GM12878 (cell line): Measurements from ENCODE around the gene NFATC1. TPM values are rescaled to one million over a fixed set of nuclear protein-coding genes. Genes with fewer than 3 reads are reported as not detected.

Source experiments
- ATAC-seq: fragments of 200-7000 bp; cut with Tn5 transposase; 3 replicates; pipeline ENCODE4 v1.9.1; 2020; ENCODE audit warnings: mild to moderate bottlenecking, moderate library complexity
- BruUV-seq: library from RNA; stranded (reverse); fragments of 400-500 nt; replicated peaks from 2 replicates; lab custom pipeline; 2021; lab: Mats Ljungman, UMichigan
- CTCF ChIA-PET: fragments of 300-600 bp; sonication (Branson Sonifier 250); formaldehyde crosslinking; extraction: SDS; loops from one replicate; lab custom pipeline; 2021; ENCODE audit warnings: inconsistent platforms; lab: Yijun Ruan, JAX
- POLR2A ChIA-PET: fragments of 350-600 bp; formaldehyde crosslinking; extraction: SDS; loops from one replicate; lab custom pipeline; 2021; ENCODE audit warnings: inconsistent platforms; lab: Charles Lee
- RAD21 ChIA-PET: fragments of 300-600 bp; sonication (Branson Sonifier 250); formaldehyde crosslinking; loops from one replicate; lab custom pipeline; 2023; ENCODE audit warnings: antibody characterized with exemption; ENCODE audit not compliant: unreplicated experiment; lab: Charles Lee
- SMC1A ChIA-PET: fragments of 300-600 bp; sonication (Branson Sonifier 250); formaldehyde crosslinking; loops from one replicate; lab custom pipeline; 2023; ENCODE audit not compliant: unreplicated experiment, uncharacterized antibody; lab: Charles Lee
- DNase-seq: peaks from one replicate; pipeline ENCODE4 v3.0.0-alpha.2; 2011; ENCODE audit warnings: low read depth, low spot score
- FAIRE-seq: peaks from 3 replicates; lab custom pipeline; 2011; peaks lifted over from hg19 to GRCh38; lab: Jason Lieb, UNC
- H2AFZ ChIP-seq: 2 replicates; pipeline ENCODE4 v1.6.0; 2011; ENCODE audit warnings: low read depth, low read length, control low read depth; ENCODE audit not compliant: control insufficient read depth
- H3K27ac ChIP-seq: 2 replicates; pipeline ENCODE4 v1.5.1; 2011; ENCODE audit warnings: control low read depth; ENCODE audit not compliant: control insufficient read depth, insufficient read depth
- H3K27me3 ChIP-seq, 2 experiments: replicated peaks in 1 of 2; 2 replicates each; pipeline versions ENCODE4 v1.6.0 to v1.6.1; 2011; ENCODE audit warnings: low read length in 1 of 2; ENCODE audit not compliant: control insufficient read depth in 2 of 2, insufficient read depth in 2 of 2
- H3K36me3 ChIP-seq, 2 experiments: 2 replicates each; pipeline ENCODE4 v1.5.1; 2011; ENCODE audit warnings: low read length in 1 of 2; ENCODE audit not compliant: control insufficient read depth in 2 of 2, insufficient read depth in 2 of 2
- H3K4me1 ChIP-seq: 2 replicates; pipeline ENCODE4 v1.6.1; 2011; ENCODE audit warnings: mild to moderate bottlenecking, low read length, moderate library complexity, mixed read lengths; ENCODE audit not compliant: control insufficient read depth, insufficient read depth
- H3K4me2 ChIP-seq: 2 replicates; pipeline ENCODE4 v1.6.0; 2011; ENCODE audit warnings: control low read depth; ENCODE audit not compliant: control insufficient read depth, insufficient read depth
- H3K4me3 ChIP-seq: fragments of 200-600 bp; sonication (generic); 2 replicates; pipeline ENCODE4 v1.5.1; 2016
- H3K79me2 ChIP-seq: 2 replicates; pipeline ENCODE4 v1.6.0; 2011; ENCODE audit warnings: low read length; ENCODE audit not compliant: control insufficient read depth, insufficient read depth
- H3K9ac ChIP-seq: 2 replicates; pipeline ENCODE4 v1.8.0; 2011; ENCODE audit warnings: low read length, control low read depth, mixed read lengths; ENCODE audit not compliant: control insufficient read depth, insufficient read depth
- H3K9me3 ChIP-seq: replicated peaks from 3 replicates; pipeline ENCODE4 v1.5.1; 2011; ENCODE audit warnings: mild to moderate bottlenecking, low read length; ENCODE audit not compliant: control insufficient read depth, insufficient read depth
- H4K20me1 ChIP-seq: 2 replicates; pipeline ENCODE4 v1.6.0; 2011; ENCODE audit not compliant: control insufficient read depth, insufficient read depth
- ASH2L ChIP-seq: fragments of 300-600, 200-600 bp; sonication (generic); IDR thresholded peaks from 2 replicates; pipeline ENCODE4 v1.6.1; 2017; ENCODE audit warnings: low read depth, mild to moderate bottlenecking, borderline replicate concordance
- BACH1 ChIP-seq: fragments of 450-650 bp; IDR thresholded peaks from 2 replicates; pipeline ENCODE4 v1.6.1; 2017; ENCODE audit warnings: mild to moderate bottlenecking, borderline replicate concordance
- BCL3 ChIP-seq: IDR thresholded peaks from 2 replicates; pipeline ENCODE4 v1.6.1; 2011; ENCODE audit warnings: borderline replicate concordance, low read depth, mild to moderate bottlenecking, moderate library complexity, low read length; ENCODE audit not compliant: insufficient read depth, poor library complexity, severe bottlenecking
- CEBPB ChIP-seq, 2 experiments: fragments of 150-350 bp in 1 of 2; IDR thresholded peaks; 2 replicates each; pipeline ENCODE4 v1.6.1; 2012 to 2014; ENCODE audit warnings: low read depth in 2 of 2, low read length in 2 of 2, borderline replicate concordance in 1 of 2, inconsistent platforms in 1 of 2
- CTCF ChIP-seq, 3 experiments: IDR thresholded peaks in 2 of 3; conservative IDR thresholded peaks in 1 of 3; 2 replicates each; pipeline ENCODE4 v1.5.1; 2011; ENCODE audit warnings: low read depth in 3 of 3, low read length in 3 of 3, mild to moderate bottlenecking in 3 of 3, control low read depth in 2 of 3, moderate library complexity in 2 of 3, inconsistent platforms in 1 of 3, mixed read lengths in 1 of 3; ENCODE audit not compliant: control insufficient read depth in 2 of 3, insufficient read depth in 1 of 3; ENCODE audit errors: extremely low read depth in 1 of 3
- ESRRA ChIP-seq: IDR thresholded peaks from 2 replicates; pipeline ENCODE4 v1.6.1; 2012; ENCODE audit warnings: mild to moderate bottlenecking, low read length, improper control_type of control experiment
- HDAC2 ChIP-seq: fragments of 200-600 bp; sonication (generic); IDR thresholded peaks from 2 replicates; pipeline ENCODE4 v1.6.1; 2017
- KAT2A ChIP-seq: conservative IDR thresholded peaks from 2 replicates; pipeline ENCODE4 v1.6.1; 2011; ENCODE audit warnings: low read depth, low read length; ENCODE audit not compliant: control insufficient read depth
- MEF2B ChIP-seq: fragments of 450-650 bp; IDR thresholded peaks from 2 replicates; pipeline ENCODE4 v1.6.1; 2018; ENCODE audit warnings: mild to moderate bottlenecking, moderate library complexity; ENCODE audit not compliant: partially characterized antibody, poor library complexity, severe bottlenecking
- MTA3 ChIP-seq: IDR thresholded peaks from 2 replicates; pipeline ENCODE4 v1.6.1; 2012; ENCODE audit warnings: low read length, inconsistent platforms, borderline replicate concordance
- PAX5 ChIP-seq: IDR thresholded peaks from 2 replicates; pipeline ENCODE4 v1.6.1; 2011; ENCODE audit warnings: low read depth, low read length, borderline replicate concordance
- POLR2AphosphoS2 ChIP-seq: IDR thresholded peaks from 2 replicates; pipeline ENCODE4 v1.6.1; 2011; ENCODE audit warnings: low read depth, mild to moderate bottlenecking, low read length, improper control_type of control experiment, moderate library complexity
- RFX5 ChIP-seq: IDR thresholded peaks from 2 replicates; pipeline ENCODE4 v1.6.1; 2011; ENCODE audit warnings: low read depth, low read length, improper control_type of control experiment
- SMAD1 ChIP-seq: fragments of 450-650 bp; IDR thresholded peaks from 2 replicates; pipeline ENCODE4 v1.6.1; 2018; ENCODE audit warnings: mild to moderate bottlenecking, low read depth; ENCODE audit not compliant: partially characterized antibody
- SP1 ChIP-seq: IDR thresholded peaks from one replicate; pipeline ENCODE4 v1.6.1; 2011; ENCODE audit warnings: low read depth, low read length
- ZBTB33 ChIP-seq: fragments of 450-650 bp; IDR thresholded peaks from 2 replicates; pipeline ENCODE4 v1.6.1; 2017; ENCODE audit warnings: mild to moderate bottlenecking
- WGBS: methylation state at CpG from one replicate; pipeline ENCODE4 v1.1.6; 2016; ENCODE audit warnings: low lambda C conversion rate; ENCODE audit not compliant: insufficient replicate concordance, insufficient coverage; ENCODE audit errors: missing lambda C conversion rate; 5-methylcytosine and 5-hydroxymethylcytosine counted together
- in situ Hi-C: fragments of 300-500 bp; cut with MboI; formaldehyde crosslinking; loops from 9 replicates; pipeline ENCODE4 v1.14.3; 2018; ENCODE audit warnings: mixed read lengths
- intact Hi-C: fragments of 100-400 bp; cut with micrococcal nuclease; formaldehyde crosslinking; loops from one replicate; pipeline ENCODE4 v1.14.2; 2022; ENCODE audit not compliant: unreplicated experiment
- polyA plus RNA-seq, 11 experiments: library from polyadenylated mRNA; depleted of rRNA in 4 of 11; unstranded in 6 of 11; stranded (reverse) in 5 of 11; fragments of >200 nt; fragmentation: Nextera tagmentation in 4 of 11; fragmentation: Illumina TruSeq in 1 of 11; extraction: Ambion mirVana in 4 of 11; extraction: Trizol in 1 of 11; gene quantifications; 1 replicate in 1 of 11; 2 replicates in 10 of 11; pipeline versions ENCODE4 v1.2.1 to v1.2.3, GENCODE V29; 2011 to 2016; ENCODE audit warnings: inconsistent platforms in 2 of 11, missing spikeins in 2 of 11, low read depth in 1 of 11
- total RNA-seq, 4 experiments: library from RNA; depleted of rRNA in 3 of 4; stranded (reverse); fragments of >200 nt in 3 of 4; fragmentation: Illumina TruSeq in 1 of 4; extraction: Trizol in 1 of 4; gene quantifications; 2 replicates each; pipeline versions ENCODE4 v1.2.1 to v1.2.3, GENCODE V29; 2013 to 2021
- TF ChIP-seq, protein P1 (sequence below): IDR thresholded peaks from 2 replicates; pipeline ENCODE4 v1.6.1; 2011; ENCODE audit warnings: low read depth, low read length, improper control_type of control experiment, borderline replicate concordance

Gene NFATC1
- total and polyA plus RNA-seq, 10 of the 15 experiments (the other 5 are each of a cell fraction or from before 2014, with no cell fraction given) = 0.84 to 20.8 (median 5.1) TPM

DNA sequence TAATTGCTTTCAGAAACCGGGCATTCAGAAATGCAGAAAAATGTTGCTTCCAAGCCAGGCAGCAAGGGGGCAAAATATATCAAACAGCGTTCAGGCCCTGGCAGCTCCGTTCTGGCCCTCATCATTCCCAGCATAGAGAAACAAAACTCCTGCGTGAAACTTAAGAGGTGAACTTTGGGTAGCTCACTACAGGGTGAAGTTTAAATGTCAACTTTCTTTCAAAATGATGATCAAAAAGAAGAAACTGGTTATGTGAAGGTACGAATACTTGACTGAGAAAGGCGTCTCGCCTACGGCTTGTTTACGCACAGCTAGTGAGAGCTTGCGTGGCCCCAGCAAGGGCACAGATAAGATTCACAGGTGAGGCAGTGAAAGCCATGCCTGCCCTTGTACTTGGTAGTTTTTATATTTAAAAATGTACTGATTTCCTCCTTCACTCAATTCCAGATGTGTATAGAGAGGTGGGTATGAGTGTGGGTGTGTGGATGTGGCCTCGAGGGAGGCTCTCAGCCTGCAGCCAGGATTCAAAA, 127.5 kb downstream of the NFATC1 start:
- Histone ChIP-seq H3K36me3 (no peaks in the 10 kb centered on the region), H3K9ac (no peak overlapping the region), H4K20me1 (no peaks in the 10 kb centered on the region), H3K9me3 (no peaks in the 10 kb centered on the region), H2AFZ (no peak overlapping the region), H3K27ac (peak overlapping the region; percentile 69), H3K4me3 (no peak overlapping the region), H3K79me2 (no peaks in the 10 kb centered on the region), H3K4me1 (peaks cover 26% of the 10 kb centered on the region), H3K4me2 (peak overlapping the region; percentile 51), H3K27me3 (no peaks in the 10 kb centered on the region)
- CTCF ChIA-PET = interaction anchor here (0.7 to 2.8 kb wide), 19 partner anchors 14 to 148 kb away, joined by 3 to 31 read pairs (median 5); partner anchors contain the start of gene NFATC1
- intact Hi-C loops (no loop called here), in situ Hi-C loops (no loop called here)
- WGBS = 23% methylated on average over 11 of the region's 11 CpGs
- ATAC-seq = peak; percentile 69
- peak; percentile 59 for FAIRE-seq
- no peak for DNase-seq
- BruUV-seq = no TSS peak
- RAD21 ChIA-PET = interaction anchor here (0.9 to 2.7 kb wide), 15 partner anchors 15 to 148 kb away, joined by 3 to 38 read pairs (median 9); partner anchors contain the start of gene NFATC1
- POLR2A ChIA-PET = interaction anchor here (0.5 to 2.7 kb wide), 15 partner anchors 15 to 652 kb away, joined by 3 to 16 read pairs (median 4); no protein-coding TSS in a partner anchor
- SMC1A ChIA-PET = interaction anchor here (0.6 to 2.7 kb wide), 17 partner anchors 11 to 267 kb away, joined by 3 to 22 read pairs (median 6); partner anchors contain the start of gene NFATC1
- TF ChIP-seq BACH1 (no peak), ESRRA (no peak), MTA3 (peak; percentile 16; the same call in 1 of the 2 replicates), BCL3 (no peak), SP1 (peak; percentile 43), PAX5 (0 out of 2 replicates have a peak, but pooled peaks have one; percentile 23), MEF2B (no peak), KAT2A (no peak), SMAD1 (no peak), CEBPB (IDR thresholded peaks at IDR 0.05; ENCODE audit: borderline replicate concordance in 1 of 2, low read depth in 2 of 2, low read length in 2 of 2) (no peak), CTCF (IDR thresholded peaks at IDR 0.05 in 2 of 3, conservative IDR thresholded peaks at IDR 0.05 in 1 of 3; ENCODE audit: control insufficient read depth in 2 of 3, extremely low read depth in 1 of 3, insufficient read depth in 1 of 3, low read depth in 3 of 3, low read length in 3 of 3) (no peak), HDAC2 (no peak), RFX5 (no peak), POLR2AphosphoS2 (no peak), ZBTB33 (no peak), ASH2L (0 out of 2 replicates have a peak, but pooled peaks have one; percentile 74)
- TF ChIP-seq, protein P1, sequence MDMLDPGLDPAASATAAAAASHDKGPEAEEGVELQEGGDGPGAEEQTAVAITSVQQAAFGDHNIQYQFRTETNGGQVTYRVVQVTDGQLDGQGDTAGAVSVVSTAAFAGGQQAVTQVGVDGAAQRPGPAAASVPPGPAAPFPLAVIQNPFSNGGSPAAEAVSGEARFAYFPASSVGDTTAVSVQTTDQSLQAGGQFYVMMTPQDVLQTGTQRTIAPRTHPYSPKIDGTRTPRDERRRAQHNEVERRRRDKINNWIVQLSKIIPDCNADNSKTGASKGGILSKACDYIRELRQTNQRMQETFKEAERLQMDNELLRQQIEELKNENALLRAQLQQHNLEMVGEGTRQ = no peak
